ENCODE data around the gene FILIP1. TPM values are rescaled to one million over a fixed set of nuclear protein-coding genes. Genes with fewer than 3 reads are reported as not detected.
A peak's percentile ranks its signal among the peaks of the same experiment; 100 is the strongest.

Gene FILIP1, protein sequence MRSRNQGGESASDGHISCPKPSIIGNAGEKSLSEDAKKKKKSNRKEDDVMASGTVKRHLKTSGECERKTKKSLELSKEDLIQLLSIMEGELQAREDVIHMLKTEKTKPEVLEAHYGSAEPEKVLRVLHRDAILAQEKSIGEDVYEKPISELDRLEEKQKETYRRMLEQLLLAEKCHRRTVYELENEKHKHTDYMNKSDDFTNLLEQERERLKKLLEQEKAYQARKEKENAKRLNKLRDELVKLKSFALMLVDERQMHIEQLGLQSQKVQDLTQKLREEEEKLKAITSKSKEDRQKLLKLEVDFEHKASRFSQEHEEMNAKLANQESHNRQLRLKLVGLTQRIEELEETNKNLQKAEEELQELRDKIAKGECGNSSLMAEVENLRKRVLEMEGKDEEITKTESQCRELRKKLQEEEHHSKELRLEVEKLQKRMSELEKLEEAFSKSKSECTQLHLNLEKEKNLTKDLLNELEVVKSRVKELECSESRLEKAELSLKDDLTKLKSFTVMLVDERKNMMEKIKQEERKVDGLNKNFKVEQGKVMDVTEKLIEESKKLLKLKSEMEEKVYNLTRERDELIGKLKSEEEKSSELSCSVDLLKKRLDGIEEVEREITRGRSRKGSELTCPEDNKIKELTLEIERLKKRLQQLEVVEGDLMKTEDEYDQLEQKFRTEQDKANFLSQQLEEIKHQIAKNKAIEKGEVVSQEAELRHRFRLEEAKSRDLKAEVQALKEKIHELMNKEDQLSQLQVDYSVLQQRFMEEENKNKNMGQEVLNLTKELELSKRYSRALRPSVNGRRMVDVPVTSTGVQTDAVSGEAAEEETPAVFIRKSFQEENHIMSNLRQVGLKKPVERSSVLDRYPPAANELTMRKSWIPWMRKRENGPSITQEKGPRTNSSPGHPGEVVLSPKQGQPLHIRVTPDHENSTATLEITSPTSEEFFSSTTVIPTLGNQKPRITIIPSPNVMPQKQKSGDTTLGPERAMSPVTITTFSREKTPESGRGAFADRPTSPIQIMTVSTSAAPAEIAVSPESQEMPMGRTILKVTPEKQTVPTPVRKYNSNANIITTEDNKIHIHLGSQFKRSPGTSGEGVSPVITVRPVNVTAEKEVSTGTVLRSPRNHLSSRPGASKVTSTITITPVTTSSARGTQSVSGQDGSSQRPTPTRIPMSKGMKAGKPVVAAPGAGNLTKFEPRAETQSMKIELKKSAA (N-terminal part only)
- 21.7 and 54.4 TPM in 2 replicates for total RNA-seq

DNA sequence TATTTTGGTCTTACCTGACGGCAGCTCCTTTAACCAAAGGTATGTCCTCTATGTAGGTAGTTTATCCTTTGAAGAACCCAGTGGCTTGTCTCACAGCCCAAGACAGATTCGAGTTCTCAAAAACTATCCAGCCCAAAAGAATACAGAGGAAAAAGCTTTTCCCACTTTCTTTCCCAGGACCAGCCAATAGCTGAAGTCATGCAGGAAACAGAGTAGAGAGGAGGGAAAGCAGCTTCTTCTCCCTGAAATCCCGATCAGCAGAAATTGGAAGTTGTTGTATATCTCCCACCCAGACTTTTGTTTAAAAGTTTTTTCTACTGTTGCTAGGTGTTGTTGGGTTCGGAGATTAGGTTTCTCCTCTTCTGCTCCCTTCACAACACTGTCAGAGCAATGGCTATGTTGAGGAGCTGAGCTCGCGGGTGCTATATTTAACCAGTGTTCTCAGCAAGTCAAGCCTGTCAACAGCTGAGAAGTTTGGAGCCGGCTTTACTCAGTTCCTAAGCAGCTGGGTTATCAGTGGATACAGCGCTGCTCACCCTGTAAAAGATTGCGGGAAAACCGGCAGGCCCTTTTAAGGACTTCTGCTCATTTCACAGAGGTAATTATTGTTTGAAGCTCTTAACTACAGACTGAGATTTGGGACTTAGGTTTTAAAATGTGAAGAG, at the start of gene FILIP1:
Gene FILIP1, minus strand, starts transcription at position 401 of the 665 bp plus-strand sequence. CDS start 78,828 bp downstream, outside the sequence.
- no peak for DNase-seq (ENCODE audit: extremely low read depth, low read depth, low spot score)

DNA sequence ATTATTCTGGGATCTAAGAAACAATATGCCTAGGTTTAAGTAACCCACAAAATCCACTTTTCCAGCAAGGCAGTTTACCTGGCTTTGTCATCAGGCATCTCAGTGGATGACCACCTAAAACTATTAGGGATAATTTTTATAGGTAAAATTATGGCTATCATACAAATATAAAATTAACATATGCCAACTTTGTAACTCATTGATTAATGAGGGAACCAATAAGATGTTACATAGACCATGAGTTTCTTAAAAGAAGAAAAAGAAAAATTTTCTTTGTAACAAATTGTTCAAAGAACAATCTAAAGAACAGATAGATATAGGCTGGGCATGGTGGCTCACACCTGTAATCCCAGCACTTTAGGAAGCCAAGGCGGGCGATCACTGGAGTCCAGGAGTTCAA, 49.7 kb upstream of the FILIP1 start:
- no peak for DNase-seq (ENCODE audit: extremely low read depth, low read depth, low spot score)

DNA sequence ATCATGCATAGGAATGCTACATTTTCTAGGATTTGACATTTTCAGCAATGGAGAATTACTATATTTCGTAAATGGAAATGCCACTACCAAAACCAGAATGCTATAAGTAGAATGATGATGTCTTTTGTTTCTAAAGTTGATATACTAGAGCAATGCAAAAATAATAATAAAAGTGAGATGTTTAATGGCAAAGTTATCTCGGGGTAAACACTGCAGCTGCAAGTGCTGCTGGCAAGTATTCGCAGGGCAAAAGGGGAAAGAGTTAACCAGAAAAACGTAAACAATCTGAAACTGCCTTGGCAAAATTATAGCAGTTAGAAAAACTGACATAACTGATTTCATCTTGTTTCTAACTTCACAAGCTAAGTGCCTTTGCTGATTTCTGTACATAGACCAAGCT, 45.5 kb upstream of the FILIP1 start:
- no peak for DNase-seq (ENCODE audit: extremely low read depth, low read depth, low spot score)

DNA sequence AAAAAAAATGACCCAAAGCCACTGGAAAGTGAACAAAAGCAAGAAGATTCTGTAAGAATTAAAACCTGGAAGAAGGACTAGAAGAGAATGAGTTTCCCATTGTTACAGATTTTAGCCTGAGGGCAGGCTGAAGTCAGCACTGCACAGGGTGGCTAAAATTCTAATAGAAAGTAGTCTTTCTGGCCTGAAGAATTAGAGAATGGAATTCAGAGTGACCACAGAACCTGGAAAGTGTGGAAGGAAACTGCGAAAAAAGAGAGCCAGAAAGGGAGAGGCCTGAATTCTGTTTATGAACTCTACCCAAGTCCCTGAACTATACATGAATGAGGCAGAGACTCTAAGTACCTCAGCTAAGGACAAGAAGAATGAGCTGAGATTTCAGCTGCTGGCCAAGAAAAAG, 38.9 kb upstream of the FILIP1 start:
- DNase-seq (ENCODE audit: extremely low read depth, low read depth, low spot score), result no peak

DNA sequence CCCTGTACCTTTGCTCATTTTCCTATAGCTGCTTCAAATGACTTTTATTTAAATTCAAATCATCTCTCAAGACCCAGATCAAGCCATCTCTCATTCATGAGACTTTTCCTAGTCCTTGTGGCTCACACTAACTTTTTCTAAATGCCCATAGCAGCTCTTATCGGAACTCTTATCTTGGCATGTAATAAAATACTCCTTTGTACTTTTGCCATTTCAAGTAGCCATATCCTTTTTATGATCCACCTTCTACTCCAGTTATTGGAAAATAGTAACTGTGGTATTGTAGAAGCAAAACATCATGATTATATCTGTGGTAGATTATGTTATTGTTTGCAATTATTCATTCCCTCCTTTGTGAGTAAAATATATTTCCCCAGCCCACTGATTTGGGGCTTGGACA, 37.6 kb upstream of the FILIP1 start:
- no peak for DNase-seq (ENCODE audit: extremely low read depth, low read depth, low spot score)

DNA sequence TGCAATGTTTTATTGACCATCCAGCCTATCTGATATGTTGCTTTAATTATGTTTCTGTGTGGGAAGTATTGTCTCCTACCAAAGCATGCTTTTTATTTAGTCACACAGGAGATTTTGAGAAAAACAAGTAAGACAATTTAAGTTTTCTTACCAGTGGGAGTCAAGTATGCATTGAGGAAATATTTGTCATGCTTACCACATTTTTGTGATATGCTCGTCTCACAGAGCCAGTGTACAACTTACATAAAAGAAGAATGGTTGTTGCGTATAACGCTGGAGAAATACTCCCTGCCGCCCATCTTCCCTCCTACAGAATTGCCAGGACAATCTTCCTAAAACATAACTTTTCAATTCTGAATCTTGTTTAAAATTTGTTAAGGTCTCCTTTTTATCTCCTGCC, 37.1 kb upstream of the FILIP1 start:
- DNase-seq (ENCODE audit: extremely low read depth, low read depth, low spot score), result no peak

DNA sequence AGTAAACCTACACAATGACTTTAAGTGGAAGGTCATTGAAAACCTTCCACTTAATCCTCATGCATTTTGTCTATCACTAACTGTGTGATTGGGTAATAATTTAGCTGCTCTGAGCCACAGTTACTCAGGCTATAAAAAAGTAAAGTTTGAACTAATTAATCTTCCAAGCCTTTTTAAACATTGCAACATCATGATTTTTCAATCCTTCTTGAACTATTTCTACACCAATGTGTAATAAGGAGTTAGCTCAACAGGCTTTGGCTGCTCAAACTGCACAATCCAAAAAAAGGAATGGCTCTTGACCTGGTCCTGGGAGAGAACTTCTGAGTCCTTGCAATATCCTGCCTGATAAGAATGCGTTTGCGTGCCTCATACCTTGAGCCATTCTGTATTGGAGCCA, 34.8 kb upstream of the FILIP1 start:
- DNase-seq (ENCODE audit: extremely low read depth, low read depth, low spot score), result no peak

DNA sequence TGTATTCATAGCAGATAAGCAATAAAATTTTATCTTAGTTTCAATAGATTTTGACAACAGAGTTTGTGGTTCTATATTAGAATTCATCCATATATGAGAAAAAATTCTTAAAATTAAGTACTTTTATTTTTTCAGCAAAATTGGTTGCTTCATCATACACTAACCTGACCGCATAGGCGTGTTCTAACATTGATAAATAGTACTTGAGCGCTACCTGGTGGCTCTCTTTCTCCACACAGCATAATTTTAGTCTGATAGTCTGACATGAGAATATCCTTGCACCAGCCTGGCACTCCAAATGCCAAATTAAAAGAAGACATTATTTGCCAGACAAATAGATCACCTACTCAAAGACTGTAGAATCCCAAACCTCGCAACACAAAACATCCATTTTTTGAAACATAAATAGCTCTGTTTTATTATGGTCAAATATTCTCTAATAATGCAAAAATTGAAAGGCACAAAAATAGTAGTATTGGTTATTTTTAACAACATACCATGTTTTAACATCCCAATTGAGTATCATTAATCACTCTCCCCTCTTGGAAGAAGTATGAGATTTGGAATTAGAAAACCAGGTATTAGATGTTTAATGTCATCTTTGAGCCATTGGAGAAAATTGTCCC, 33.0 kb upstream of the FILIP1 start:
- no peak for DNase-seq (ENCODE audit: extremely low read depth, low read depth, low spot score)

DNA sequence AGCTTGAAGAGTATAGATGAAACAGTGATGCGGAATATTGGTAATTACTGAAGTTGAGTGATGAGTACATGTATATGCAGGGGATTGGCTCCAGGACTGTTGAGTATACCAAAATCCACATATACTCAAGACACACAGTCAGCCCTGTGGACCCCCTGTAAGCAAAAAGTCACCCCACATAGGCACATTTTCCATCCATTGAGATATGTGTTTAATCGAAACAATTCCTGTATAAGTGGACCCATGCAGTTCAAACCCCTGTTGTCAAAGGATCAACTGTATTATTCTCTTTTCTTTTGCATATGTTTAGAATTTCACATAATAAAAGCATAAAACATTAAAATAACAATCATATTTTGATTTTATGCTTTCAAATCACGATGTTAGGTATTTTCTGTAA, 32.1 kb upstream of the FILIP1 start:
- no peak for DNase-seq (ENCODE audit: extremely low read depth, low read depth, low spot score)

DNA sequence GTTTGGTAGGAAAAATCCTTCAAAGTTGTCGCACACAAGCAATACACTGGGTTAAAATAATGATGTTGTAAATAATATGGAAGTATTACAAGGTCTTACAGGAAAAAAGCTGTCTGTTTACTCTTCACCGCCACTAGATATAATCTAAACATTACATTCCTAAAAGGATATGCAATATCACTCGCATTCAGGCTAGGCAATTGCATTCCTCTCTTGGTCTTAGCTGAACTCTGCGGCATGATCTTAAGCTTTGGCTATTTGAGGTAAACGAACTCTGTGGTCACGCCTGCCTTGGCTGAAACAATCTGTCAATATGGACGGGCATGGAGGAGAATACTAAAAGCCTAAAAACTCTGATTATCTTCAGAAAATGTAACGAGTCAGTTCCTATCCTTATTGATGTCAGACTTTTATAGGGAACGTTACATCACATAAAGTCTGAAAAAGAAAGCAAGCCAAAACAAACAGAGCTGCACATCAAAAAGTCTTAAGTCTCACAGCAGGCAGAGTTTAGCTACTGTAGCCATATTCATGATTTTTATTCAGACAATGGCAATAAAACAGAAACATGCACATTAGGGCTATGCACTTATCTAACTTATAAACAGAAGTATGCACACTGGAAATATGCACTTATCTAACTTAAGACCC, 30.8 kb upstream of the FILIP1 start:
- peak; percentile 75 for DNase-seq (ENCODE audit: extremely low read depth, low read depth, low spot score)

DNA sequence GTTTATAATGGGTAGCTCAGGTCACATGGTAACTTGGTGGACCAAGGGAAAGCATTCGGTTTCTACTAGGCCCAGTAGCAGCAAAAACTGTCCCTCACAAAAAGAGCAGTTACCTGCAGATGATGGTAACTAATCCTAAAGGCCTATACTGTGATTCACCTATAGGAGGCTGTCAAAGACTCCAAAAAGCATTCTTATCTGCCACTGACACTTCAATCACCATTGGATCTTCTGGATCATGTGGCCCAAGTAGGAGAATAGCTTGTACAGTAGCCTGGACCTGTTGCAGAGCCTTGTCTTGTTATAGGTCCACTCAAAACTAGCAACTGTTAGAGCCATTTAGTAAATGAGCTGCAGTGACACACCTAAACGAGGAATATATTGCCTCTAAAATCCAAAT, 23.2 kb upstream of the FILIP1 start:
- no peak for DNase-seq (ENCODE audit: extremely low read depth, low read depth, low spot score)

DNA sequence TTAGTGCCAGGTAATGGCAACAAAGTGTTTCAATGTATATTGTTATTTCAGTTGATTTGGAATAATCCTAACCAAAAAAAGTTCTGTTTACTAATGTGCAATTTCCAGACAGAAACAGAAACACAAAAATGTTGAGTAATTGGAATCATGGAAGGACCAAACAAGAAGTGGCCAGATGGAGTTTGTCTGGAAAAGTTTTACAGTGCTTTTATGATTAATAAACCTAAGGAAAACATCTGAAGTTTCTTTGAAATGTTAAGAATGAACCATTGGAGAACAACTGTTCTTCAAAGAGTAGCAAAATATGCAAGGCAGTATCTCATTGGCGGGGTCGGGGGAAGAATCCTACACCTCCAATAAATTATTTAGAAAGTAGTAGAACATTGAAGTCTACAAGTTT, 19.0 kb upstream of the FILIP1 start:
- DNase-seq (ENCODE audit: extremely low read depth, low read depth, low spot score), result no peak

DNA sequence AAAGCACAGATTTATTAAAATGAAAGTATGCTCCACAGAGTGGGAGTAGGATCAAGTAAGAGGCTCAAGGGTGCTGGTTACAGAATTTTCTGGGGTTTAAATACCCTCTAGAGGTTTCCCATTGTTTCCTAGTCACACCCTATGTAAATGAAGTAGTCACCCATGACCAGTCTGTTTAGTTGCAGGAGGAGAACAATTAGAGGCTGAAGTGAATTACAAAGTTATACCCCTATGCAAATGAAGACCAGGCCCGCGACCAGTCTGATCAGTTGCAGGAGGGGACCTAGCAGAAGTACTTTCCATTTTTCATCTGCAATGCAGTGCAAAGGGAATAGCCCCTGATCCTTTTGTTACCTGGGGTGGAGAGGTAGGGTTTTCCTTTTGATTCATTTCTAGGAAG, 11.8 kb upstream of the FILIP1 start:
- no peak for DNase-seq (ENCODE audit: extremely low read depth, low read depth, low spot score)

DNA sequence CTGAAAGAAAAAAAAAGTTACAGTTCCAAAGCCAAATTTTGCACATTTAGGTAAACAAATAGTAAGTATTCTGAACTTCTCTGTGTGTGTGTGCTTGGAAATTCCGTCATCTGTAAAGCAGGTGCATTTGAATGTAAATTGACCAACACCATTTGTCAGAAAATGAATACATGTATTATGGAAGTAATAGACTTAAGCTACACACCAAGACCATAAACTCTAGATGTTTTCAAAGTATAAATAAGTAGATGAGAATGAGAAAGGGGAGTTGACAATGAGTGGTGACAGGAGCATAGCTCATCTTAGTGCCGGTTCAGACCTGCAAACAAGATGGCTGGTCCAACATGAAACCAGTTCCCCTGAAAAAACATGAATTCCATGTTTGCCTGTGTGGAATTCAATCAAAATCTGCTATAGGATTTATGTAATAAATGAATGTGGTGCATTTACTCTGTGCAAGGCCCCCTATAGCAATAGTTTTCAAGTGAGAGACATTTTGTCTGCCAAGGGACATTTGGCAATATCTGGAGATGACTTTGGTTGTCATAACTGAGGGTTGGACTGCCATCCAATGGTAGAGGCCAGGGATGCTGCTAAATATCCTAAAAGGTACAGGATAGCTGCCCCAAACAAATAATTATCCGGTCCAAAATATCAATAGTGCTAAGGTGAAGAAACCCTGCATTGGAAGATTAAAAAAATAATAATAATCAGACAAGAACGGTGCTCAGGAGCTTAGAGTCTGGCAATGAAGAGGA, 11.0 kb upstream of the FILIP1 start:
- DNase-seq (ENCODE audit: extremely low read depth, low read depth, low spot score), result no peak

DNA sequence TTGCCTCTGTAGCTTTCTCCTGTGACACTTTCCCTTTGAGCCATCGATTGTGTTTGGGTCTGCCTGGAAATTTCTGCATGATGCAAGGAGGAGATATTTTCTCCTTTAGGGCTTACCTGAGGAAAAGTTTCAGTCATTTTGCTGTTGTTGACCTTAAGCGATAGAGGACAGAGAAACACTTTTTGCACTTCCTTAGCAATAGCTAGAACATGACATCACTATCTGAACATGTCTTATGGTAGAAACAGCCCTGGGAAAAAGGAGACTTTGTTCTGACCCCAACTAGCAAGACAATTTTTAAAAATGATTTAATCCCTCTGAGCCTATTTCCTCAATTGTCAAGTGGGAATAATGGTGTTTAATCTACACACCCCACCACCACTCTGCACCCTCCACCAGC, 9.7 kb upstream of the FILIP1 start:
- DNase-seq (ENCODE audit: extremely low read depth, low read depth, low spot score), result no peak

DNA sequence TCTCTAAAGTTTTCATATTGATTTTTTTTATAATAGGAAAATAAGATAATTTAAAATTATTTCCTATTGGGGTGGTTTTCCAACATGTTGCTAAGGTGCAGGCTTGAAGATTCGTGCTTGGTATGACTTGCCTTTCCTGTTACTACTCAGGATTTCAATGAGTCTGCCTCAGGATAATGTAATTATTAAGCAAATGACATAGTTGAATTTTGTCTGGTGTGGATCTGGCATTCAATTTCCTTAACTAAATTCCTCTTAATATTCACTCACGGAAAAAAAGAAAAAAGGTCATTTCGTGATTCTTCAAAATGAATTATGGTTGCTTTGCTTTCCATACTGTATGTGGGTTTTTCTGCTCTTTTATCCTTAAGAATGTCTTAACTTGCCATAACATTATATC, 9.3 kb upstream of the FILIP1 start:
- no peak for DNase-seq (ENCODE audit: extremely low read depth, low read depth, low spot score)

DNA sequence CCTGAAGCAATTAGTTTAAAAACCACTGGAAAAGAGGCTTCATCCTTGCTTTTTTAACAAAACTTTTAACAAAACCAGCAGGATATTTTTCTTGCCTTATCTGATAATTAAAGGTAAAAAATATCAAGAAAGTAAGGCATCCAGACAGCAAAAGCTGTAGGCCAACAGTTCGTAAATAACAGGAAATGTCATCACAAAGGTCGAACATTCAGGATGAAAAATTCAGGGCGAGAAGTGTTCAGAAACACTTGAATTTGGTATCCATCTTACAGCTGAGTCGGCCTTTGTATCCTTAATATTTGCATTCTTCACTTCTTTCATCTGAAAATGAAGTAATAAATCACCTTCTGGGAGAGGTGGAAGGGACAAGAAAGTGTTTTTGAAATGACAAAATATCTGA, 8.2 kb upstream of the FILIP1 start:
- DNase-seq (ENCODE audit: extremely low read depth, low read depth, low spot score), result no peak

DNA sequence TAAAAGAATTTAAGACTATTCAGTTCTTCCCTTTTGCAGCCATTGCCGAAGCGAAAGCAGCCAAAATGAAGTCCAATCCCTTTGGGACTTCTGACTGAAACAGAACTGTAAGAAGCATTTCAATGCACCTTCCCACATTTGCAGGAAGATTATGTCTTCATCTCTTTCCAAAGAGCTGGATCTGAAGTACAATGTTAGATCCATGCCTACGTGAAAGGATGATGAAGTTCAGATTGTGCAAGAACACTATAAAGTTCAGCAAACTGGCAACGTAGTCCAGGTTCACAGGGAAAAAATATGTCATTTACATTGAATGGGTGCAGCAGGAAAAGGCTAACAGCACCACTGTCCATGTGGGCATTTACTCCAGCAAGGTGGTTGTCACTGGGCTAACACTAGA, 6.0 kb upstream of the FILIP1 start:
- no peak for DNase-seq (ENCODE audit: extremely low read depth, low read depth, low spot score)

DNA sequence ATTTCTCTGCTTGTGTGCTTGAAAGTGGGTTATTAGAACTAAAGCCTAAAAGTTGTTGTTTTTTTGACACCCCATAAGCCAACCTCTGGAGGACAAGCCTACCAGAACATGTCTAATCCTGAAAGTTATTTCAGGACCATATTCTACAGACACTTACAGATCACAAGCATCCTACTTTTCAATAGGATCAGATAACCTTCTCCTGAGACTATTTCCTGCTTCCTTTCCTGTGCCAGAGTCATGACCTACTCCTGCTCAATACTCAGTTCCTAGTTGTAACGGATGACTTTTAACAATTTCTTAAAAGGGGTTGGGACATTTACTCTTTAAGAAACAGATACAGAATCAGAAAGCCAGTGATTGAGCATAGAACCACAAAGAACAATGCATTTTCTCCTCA, 5.3 kb upstream of the FILIP1 start:
- DNase-seq (ENCODE audit: extremely low read depth, low read depth, low spot score), result no peak
